Ramos (cell line): ENCODE data around the gene MEAF6.
"Not testable (repeated sequence)": the region's sequence is repeated elsewhere in the genome, so short reads cannot be mapped to it uniquely, and the experiment has no call there.

Experiments
- in situ Hi-C: fragments of 300-500 bp; cut with MboI; formaldehyde crosslinking; loops from one replicate; pipeline ENCODE4 v1.14.3; 2022; ENCODE audit warnings: low sequenced_read_pairs; ENCODE audit not compliant: unreplicated experiment

Gene MEAF6

GRCh38 chr1:37514350-37515184 lies at the start of gene MEAF6:
Gene MEAF6 (minus strand): TSS chr1:37514766. CDS start chr1:37514746, 20 bp downstream.
- in situ Hi-C loops, result no loop called here

- in situ Hi-C loops, result no loop called here
Observed at GRCh38 chr1:37562984-37563383, 48.4 kb upstream of the MEAF6 start.

GRCh38 chr1:37561133-37562132 lies 46.9 kb upstream of the MEAF6 start:
- in situ Hi-C loops, result no loop called here

- in situ Hi-C loops, result no loop called here
Observed at GRCh38 chr1:37560401-37561132, 46.0 kb upstream of the MEAF6 start.

GRCh38 chr1:37559957-37560379 lies 45.4 kb upstream of the MEAF6 start:
- in situ Hi-C loops, result not testable (repeated sequence)

GRCh38 chr1:37559080-37559479 lies 44.5 kb upstream of the MEAF6 start:
- in situ Hi-C loops, result no loop called here

- in situ Hi-C loops, result no loop called here
Observed at GRCh38 chr1:37558411-37558810, 43.8 kb upstream of the MEAF6 start.

GRCh38 chr1:37557402-37557801 lies 42.8 kb upstream of the MEAF6 start:
- in situ Hi-C loops, result no loop called here

GRCh38 chr1:37556712-37557196 lies 42.2 kb upstream of the MEAF6 start, which contains the start of gene DNALI1:
Gene DNALI1 (plus strand): TSS chr1:37556940. CDS start chr1:37556995, 55 bp downstream.
- in situ Hi-C loops, result no loop called here

GRCh38 chr1:37553927-37554808 lies 39.6 kb upstream of the MEAF6 start, which contains the start of gene SNIP1:
Gene SNIP1 (minus strand): TSS chr1:37554293. CDS start chr1:37554229, 64 bp downstream.
- in situ Hi-C loops, result no loop called here

GRCh38 chr1:37553598-37553926 lies 39.0 kb upstream of the MEAF6 start:
- in situ Hi-C loops, result no loop called here

- in situ Hi-C loops, result no loop called here
Observed at GRCh38 chr1:37549341-37549740, 34.8 kb upstream of the MEAF6 start.

- in situ Hi-C loops, result no loop called here
Observed at GRCh38 chr1:37545019-37545418, 30.5 kb upstream of the MEAF6 start.

GRCh38 chr1:37544530-37544929 lies 30.0 kb upstream of the MEAF6 start:
- in situ Hi-C loops, result no loop called here

GRCh38 chr1:37540036-37540785 lies 25.6 kb upstream of the MEAF6 start:
- in situ Hi-C loops, result no loop called here

GRCh38 chr1:37539154-37539553 lies 24.6 kb upstream of the MEAF6 start:
- in situ Hi-C loops, result not testable (repeated sequence)

GRCh38 chr1:37537378-37537777 lies 22.8 kb upstream of the MEAF6 start:
- in situ Hi-C loops, result no loop called here

- in situ Hi-C loops, result no loop called here
Observed at GRCh38 chr1:37533317-37534093, 18.9 kb upstream of the MEAF6 start.
